T-helper 9 cell (primary cell): ENCODE measurements around the gene TRAPPC6A.

Experiments
- DNase-seq: peaks from one replicate; pipeline ENCODE4 v3.0.0-alpha.2; 2020

Gene TRAPPC6A

GRCh38 chr19:45184115-45184514, 6.1 kb upstream of the TRAPPC6A start:
- DNase-seq = no peak

- no peak for DNase-seq
These were observed 4.7 kb upstream of the TRAPPC6A start for GRCh38 chr19:45182758-45183157.

- no peak for DNase-seq
These were observed 2.9 kb upstream of the TRAPPC6A start for GRCh38 chr19:45180936-45181335.

- DNase-seq = no peak
These were observed 1.9 kb upstream of the TRAPPC6A start for GRCh38 chr19:45179892-45180370.

- peak; percentile 21 for DNase-seq
These were observed 1.2 kb upstream of the TRAPPC6A start for GRCh38 chr19:45179072-45179891.

- DNase-seq = peak; percentile 99
These were observed 430 bp upstream of the TRAPPC6A start, which contains the start of gene BLOC1S3 for GRCh38 chr19:45178262-45179071. Gene BLOC1S3 (plus strand): TSS chr19:45178784. CDS start chr19:45179297, 513 bp downstream.

- DNase-seq = no peak
These were observed 2.3 kb downstream of the TRAPPC6A start for GRCh38 chr19:45175515-45176345.

- no peak for DNase-seq
These were observed 4.2 kb downstream of the TRAPPC6A start for GRCh38 chr19:45173816-45174215.

GRCh38 chr19:45172611-45173208, 5.3 kb downstream of the TRAPPC6A start:
- DNase-seq = no peak

- no peak for DNase-seq
These were observed 5.9 kb downstream of the TRAPPC6A start for GRCh38 chr19:45172173-45172572.

GRCh38 chr19:45171211-45171623, 6.8 kb downstream of the TRAPPC6A start:
- DNase-seq = peak; percentile 29

- DNase-seq = no peak
These were observed 7.6 kb downstream of the TRAPPC6A start for GRCh38 chr19:45170146-45171106.

- no peak for DNase-seq
These were observed 8.4 kb downstream of the TRAPPC6A start for GRCh38 chr19:45169602-45170001.

- no peak for DNase-seq
These were observed 9.2 kb downstream of the TRAPPC6A start for GRCh38 chr19:45168767-45169351.

GRCh38 chr19:45166723-45167252, 11.2 kb downstream of the TRAPPC6A start:
- no peak for DNase-seq

GRCh38 chr19:45164577-45165335, 13.3 kb downstream of the TRAPPC6A start:
- peak; percentile 44 for DNase-seq

- DNase-seq = no peak
These were observed 14.1 kb downstream of the TRAPPC6A start for GRCh38 chr19:45163751-45164460.

- DNase-seq = no peak
These were observed 14.9 kb downstream of the TRAPPC6A start for GRCh38 chr19:45163156-45163555.

- no peak for DNase-seq
These were observed 15.4 kb downstream of the TRAPPC6A start for GRCh38 chr19:45162608-45163143.
